Activated CD8-positive, alpha-beta T cell treated with anti-CD3 and anti-CD28 coated beads for 36 hours (primary cell): ENCODE measurements around the gene LIPM. TPM values are rescaled to one million over a fixed set of nuclear protein-coding genes. Genes with fewer than 3 reads are reported as not detected.

Experiments used
- ATAC-seq: fragments of 200-7000 bp; cut with Tn5 transposase; one replicate; pipeline ENCODE4 v1.10.0; 2021; ENCODE audit warnings: mild to moderate bottlenecking, moderate library complexity
- CTCF ChIA-PET: fragments of 350-600 bp; sonication (Branson Sonifier 250); formaldehyde crosslinking; loops from one replicate; lab custom pipeline; 2021; ENCODE audit warnings: antibody characterized with exemption; lab: Charles Lee
- POLR2A ChIA-PET: fragments of 350-600 bp; sonication (Branson Sonifier 250); formaldehyde crosslinking; loops from one replicate; lab custom pipeline; 2021; ENCODE audit warnings: antibody characterized with exemption; lab: Charles Lee
- DNase-seq: peaks from one replicate; pipeline ENCODE4 v3.0.0-alpha.2; 2020
- H3K27ac Mint-ChIP-seq: one replicate; pipeline ENCODE4 v1.8.0; 2021; ENCODE audit warnings: mild to moderate bottlenecking, mixed read lengths
- H3K27me3 Mint-ChIP-seq: one replicate; pipeline ENCODE4 v1.8.0; 2021; ENCODE audit warnings: mixed read lengths
- H3K36me3 Mint-ChIP-seq: one replicate; pipeline ENCODE4 v1.8.0; 2021; ENCODE audit warnings: low read depth, mixed read lengths
- H3K4me1 Mint-ChIP-seq: one replicate; pipeline ENCODE4 v1.8.0; 2021; ENCODE audit warnings: low read depth, mixed read lengths
- H3K4me3 Mint-ChIP-seq: one replicate; pipeline ENCODE4 v1.8.0; 2021; ENCODE audit warnings: mild to moderate bottlenecking, moderate library complexity, mixed read lengths
- H3K9me3 Mint-ChIP-seq: one replicate; pipeline ENCODE4 v1.8.0; 2021; ENCODE audit warnings: mixed read lengths
- intact Hi-C: fragments of 100-400 bp; cut with micrococcal nuclease; formaldehyde crosslinking; loops from one replicate; pipeline ENCODE4 v1.10.0; 2022
- total RNA-seq, 2 experiments: library from RNA; stranded (reverse); gene quantifications; one replicate each; pipeline ENCODE4 v1.2.3, GENCODE V29; 2021
- TF ChIP-seq, protein P1 (sequence below): fragments of 200-600 bp; IDR thresholded peaks from one replicate; pipeline ENCODE4 v1.8.0; 2022; ENCODE audit warnings: antibody characterized with exemption, mild to moderate bottlenecking

LIPM gene
- total RNA-seq, 2 experiments from 2014 or later, result not detected

DNA sequence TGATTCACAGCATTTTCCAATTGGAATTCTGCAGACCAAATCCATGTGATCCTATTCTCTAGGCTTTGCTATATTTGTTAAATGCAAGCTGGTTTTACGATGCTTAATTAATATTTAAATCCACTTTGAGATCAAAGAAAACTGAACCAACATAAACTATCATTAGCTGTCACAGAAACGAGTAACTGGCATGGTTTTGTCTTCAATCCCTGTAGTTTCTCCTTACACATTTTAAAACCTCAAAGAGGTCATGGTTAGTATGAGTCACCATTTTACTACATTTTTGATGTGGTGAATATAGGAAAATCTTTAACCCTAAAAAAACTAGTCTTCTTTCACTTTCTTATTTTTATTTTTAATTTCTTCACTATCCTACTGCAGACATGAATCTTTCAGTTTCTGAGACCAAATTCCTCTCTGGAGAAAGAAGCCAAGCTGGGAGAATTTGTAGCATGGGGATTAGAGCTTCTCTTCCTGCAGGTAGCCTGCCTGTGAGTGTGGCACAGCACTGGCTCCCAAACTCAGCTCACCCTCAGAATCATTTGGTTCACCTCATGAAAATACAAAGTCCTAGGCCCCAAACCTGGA is 8.7 kb upstream of the LIPM start:
- Mint-ChIP-seq H3K27me3 (peaks cover 6% of the 10 kb centered on the region), H3K27ac (peak overlapping the region; percentile 46), H3K9me3 (peaks cover 3% of the 10 kb centered on the region), H3K36me3 (no peaks in the 10 kb centered on the region), H3K4me1 (peaks cover 30% of the 10 kb centered on the region), H3K4me3 (no peak overlapping the region)
- ATAC-seq (peak; percentile 80), DNase-seq (no peak)
- TF ChIP-seq, protein P1, sequence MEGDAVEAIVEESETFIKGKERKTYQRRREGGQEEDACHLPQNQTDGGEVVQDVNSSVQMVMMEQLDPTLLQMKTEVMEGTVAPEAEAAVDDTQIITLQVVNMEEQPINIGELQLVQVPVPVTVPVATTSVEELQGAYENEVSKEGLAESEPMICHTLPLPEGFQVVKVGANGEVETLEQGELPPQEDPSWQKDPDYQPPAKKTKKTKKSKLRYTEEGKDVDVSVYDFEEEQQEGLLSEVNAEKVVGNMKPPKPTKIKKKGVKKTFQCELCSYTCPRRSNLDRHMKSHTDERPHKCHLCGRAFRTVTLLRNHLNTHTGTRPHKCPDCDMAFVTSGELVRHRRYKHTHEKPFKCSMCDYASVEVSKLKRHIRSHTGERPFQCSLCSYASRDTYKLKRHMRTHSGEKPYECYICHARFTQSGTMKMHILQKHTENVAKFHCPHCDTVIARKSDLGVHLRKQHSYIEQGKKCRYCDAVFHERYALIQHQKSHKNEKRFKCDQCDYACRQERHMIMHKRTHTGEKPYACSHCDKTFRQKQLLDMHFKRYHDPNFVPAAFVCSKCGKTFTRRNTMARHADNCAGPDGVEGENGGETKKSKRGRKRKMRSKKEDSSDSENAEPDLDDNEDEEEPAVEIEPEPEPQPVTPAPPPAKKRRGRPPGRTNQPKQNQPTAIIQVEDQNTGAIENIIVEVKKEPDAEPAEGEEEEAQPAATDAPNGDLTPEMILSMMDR, result no peak
- CTCF ChIA-PET, result interaction anchor here (0.6 kb wide), 1 partner anchor 118 kb away, joined by 3 read pairs; no protein-coding TSS in a partner anchor
- POLR2A ChIA-PET, result interaction anchor here (1.3 kb wide), 1 partner anchor 17 kb away, joined by 3 read pairs; no protein-coding TSS in a partner anchor
- intact Hi-C loops, result loop anchor here (2.0 kb wide), 1 partner anchor 87 kb away; the partner anchor contains the start of gene LIPK

DNA sequence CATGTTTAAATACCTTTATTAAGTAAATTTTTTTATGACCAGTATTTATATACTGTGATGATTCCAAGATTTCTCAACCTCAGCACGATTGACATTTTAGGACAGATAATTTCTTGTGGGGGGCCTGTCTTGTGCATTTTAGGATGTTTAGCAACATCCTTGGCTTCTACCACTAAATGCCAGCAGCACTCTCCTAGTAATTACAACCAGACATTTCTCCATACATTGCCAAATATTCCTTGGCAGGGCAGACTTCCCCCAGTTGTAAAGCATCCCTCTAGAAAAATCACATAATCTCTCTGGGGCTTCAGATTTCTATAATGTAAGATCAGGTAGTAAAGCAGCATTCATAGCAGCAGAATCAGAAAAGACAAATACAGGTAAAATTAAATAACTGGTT is 7.8 kb upstream of the LIPM start:
- Mint-ChIP-seq H3K4me3 (no peak overlapping the region), H3K36me3 (no peaks in the 10 kb centered on the region), H3K27ac (no peak overlapping the region), H3K4me1 (peaks cover 30% of the 10 kb centered on the region), H3K9me3 (peaks cover 3% of the 10 kb centered on the region), H3K27me3 (peaks cover 6% of the 10 kb centered on the region)
- ATAC-seq, result no peak
- ChIA-PET POLR2A (no interaction called here), CTCF (no interaction called here)
- no peak for DNase-seq
- TF ChIP-seq, protein P1, result no peak
- intact Hi-C loops, result no loop called here

DNA sequence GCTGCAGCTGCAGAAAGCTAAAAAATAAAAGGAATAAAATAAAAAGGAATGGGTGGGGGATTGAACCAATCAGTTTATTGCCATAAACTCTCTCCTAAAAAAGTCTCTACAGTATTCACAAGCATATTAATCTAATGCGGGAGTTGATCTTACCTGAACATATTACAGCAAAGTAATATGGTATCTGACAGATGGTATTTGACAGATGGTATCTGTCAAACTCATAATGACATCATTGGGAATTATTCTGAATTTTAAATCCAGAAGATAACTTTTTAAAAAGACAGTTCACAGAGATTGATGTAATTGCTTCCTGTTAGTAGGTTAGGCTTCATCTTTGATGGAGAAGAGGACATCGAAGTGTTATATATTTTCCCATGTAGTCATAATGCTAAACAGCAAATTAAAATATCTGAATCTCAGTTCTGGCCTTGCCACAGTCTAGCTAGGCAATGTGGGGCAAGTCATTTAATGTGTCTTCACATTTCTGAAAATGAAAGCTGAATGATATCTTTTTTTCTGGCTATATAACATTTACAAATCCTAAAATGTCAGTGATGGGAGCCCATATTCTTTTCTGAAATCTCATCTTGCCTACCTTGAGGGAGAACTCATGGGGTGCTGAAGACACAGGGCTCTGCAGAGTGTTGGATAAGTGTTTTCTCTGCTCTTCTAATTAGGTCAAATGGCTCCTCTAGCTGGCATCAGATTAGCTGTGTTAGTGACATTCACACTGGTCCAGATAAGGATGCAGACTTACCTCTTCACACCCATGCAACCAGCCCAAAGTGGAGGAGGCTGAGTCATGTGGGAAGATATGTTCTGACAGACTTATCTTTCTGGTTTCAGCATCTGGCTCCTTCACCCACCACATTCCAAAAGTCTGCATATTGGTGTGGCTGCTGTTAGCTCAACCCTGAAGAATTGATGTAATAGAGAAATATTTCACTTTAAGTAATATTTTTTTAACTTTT is 2.1 kb upstream of the LIPM start:
- CTCF ChIA-PET, result interaction anchor here (1.0 to 1.8 kb wide), 3 partner anchors 31 to 135 kb away, joined by 3 to 4 read pairs (median 3); no protein-coding TSS in a partner anchor
- Mint-ChIP-seq H3K27me3 (peaks cover 9% of the 10 kb centered on the region), H3K27ac (peak overlapping the region; percentile 24), H3K9me3 (no peaks in the 10 kb centered on the region), H3K36me3 (no peaks in the 10 kb centered on the region), H3K4me3 (no peak overlapping the region), H3K4me1 (peaks cover 13% of the 10 kb centered on the region)
- TF ChIP-seq, protein P1, result no peak
- ATAC-seq (peak; percentile 90), DNase-seq (peak; percentile 61)
- POLR2A ChIA-PET, result interaction anchor here (0.6 to 0.7 kb wide), 2 partner anchors 23 to 34 kb away, joined by 3 to 4 read pairs; no protein-coding TSS in a partner anchor
- intact Hi-C loops, result loop anchor here (5.0 kb wide), 1 partner anchor 418 kb away; no protein-coding TSS in a partner anchor

DNA sequence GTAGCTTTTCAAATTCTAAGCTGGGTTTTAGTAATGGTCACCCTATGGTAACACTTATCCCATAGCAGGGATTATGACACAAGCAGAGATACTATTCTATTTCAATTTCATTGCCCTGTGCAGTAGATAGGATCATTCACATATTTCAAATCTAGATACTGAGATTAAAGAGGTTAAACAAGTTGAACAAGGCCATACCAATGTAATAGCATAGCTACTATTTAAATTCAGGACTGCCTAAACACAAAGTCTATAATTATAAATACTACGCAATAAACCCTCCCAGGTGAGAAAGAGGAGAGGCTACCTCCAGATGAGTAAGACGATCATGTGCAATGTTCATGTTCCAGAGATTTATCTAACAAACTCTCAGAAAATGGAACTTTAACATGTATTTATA is 1.1 kb downstream of the LIPM start:
- TF ChIP-seq, protein P1, result no peak
- DNase-seq, result no peak
- Mint-ChIP-seq H3K36me3 (no peaks in the 10 kb centered on the region), H3K4me3 (no peak overlapping the region), H3K4me1 (peaks cover 13% of the 10 kb centered on the region), H3K27me3 (peaks cover 3% of the 10 kb centered on the region), H3K9me3 (no peaks in the 10 kb centered on the region), H3K27ac (no peak overlapping the region)
- ATAC-seq, result no peak
- intact Hi-C loops, result loop anchor here (5.0 kb wide), 1 partner anchor 421 kb away; no protein-coding TSS in a partner anchor
- ChIA-PET POLR2A (no interaction called here), CTCF (interaction anchor here (1.8 kb wide), 1 partner anchor 75 kb away, joined by 5 read pairs; no protein-coding TSS in a partner anchor)
